ENCODE results near the gene AURKA.

DNA sequence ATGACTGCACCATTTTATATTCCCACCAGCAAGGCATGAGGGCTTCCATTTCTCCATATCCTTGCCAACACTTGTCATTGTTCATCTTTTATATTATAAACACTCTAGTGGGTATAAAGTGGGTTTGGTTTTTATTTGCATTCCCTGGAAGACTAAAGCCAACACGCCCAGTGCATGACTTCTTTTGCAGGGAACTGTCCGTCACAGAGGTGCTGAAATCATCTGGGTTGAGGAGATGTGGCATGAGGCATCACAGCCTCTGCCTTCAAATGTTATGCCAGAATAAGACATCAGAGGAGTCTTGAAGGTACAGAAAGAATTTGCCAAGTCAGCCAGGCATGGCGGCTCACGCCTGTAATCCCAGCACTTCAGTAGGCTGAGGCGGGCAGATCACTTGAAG lies 63.2 kb downstream of the AURKA start:
- TF ChIP-seq, protein P1, sequence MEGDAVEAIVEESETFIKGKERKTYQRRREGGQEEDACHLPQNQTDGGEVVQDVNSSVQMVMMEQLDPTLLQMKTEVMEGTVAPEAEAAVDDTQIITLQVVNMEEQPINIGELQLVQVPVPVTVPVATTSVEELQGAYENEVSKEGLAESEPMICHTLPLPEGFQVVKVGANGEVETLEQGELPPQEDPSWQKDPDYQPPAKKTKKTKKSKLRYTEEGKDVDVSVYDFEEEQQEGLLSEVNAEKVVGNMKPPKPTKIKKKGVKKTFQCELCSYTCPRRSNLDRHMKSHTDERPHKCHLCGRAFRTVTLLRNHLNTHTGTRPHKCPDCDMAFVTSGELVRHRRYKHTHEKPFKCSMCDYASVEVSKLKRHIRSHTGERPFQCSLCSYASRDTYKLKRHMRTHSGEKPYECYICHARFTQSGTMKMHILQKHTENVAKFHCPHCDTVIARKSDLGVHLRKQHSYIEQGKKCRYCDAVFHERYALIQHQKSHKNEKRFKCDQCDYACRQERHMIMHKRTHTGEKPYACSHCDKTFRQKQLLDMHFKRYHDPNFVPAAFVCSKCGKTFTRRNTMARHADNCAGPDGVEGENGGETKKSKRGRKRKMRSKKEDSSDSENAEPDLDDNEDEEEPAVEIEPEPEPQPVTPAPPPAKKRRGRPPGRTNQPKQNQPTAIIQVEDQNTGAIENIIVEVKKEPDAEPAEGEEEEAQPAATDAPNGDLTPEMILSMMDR (IDR thresholded peaks at IDR 0.05; ENCODE audit: low read depth, low read length, missing input control): no peak
- TF ChIP-seq, protein P2, sequence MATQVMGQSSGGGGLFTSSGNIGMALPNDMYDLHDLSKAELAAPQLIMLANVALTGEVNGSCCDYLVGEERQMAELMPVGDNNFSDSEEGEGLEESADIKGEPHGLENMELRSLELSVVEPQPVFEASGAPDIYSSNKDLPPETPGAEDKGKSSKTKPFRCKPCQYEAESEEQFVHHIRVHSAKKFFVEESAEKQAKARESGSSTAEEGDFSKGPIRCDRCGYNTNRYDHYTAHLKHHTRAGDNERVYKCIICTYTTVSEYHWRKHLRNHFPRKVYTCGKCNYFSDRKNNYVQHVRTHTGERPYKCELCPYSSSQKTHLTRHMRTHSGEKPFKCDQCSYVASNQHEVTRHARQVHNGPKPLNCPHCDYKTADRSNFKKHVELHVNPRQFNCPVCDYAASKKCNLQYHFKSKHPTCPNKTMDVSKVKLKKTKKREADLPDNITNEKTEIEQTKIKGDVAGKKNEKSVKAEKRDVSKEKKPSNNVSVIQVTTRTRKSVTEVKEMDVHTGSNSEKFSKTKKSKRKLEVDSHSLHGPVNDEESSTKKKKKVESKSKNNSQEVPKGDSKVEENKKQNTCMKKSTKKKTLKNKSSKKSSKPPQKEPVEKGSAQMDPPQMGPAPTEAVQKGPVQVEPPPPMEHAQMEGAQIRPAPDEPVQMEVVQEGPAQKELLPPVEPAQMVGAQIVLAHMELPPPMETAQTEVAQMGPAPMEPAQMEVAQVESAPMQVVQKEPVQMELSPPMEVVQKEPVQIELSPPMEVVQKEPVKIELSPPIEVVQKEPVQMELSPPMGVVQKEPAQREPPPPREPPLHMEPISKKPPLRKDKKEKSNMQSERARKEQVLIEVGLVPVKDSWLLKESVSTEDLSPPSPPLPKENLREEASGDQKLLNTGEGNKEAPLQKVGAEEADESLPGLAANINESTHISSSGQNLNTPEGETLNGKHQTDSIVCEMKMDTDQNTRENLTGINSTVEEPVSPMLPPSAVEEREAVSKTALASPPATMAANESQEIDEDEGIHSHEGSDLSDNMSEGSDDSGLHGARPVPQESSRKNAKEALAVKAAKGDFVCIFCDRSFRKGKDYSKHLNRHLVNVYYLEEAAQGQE (IDR thresholded peaks at IDR 0.05): peak; percentile 99
- TF ChIP-seq YY1 (IDR thresholded peaks at IDR 0.05) (no peak), GABPA (IDR thresholded peaks at IDR 0.05 in 1 of 2, conservative IDR thresholded peaks at IDR 0.05 in 1 of 2) (no peak), FOXA1 (IDR thresholded peaks at IDR 0.05) (no peak), SP1 (IDR thresholded peaks at IDR 0.05) (no peak), TAF1 (conservative IDR thresholded peaks at IDR 0.05) (no peak), EGR1 (IDR thresholded peaks at IDR 0.05; ENCODE audit: low read depth in 2 of 2) (no peak)
- TF ChIP-seq, protein P3, sequence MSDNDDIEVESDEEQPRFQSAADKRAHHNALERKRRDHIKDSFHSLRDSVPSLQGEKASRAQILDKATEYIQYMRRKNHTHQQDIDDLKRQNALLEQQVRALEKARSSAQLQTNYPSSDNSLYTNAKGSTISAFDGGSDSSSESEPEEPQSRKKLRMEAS (IDR thresholded peaks at IDR 0.05): no peak
- TF ChIP-seq, protein P4, sequence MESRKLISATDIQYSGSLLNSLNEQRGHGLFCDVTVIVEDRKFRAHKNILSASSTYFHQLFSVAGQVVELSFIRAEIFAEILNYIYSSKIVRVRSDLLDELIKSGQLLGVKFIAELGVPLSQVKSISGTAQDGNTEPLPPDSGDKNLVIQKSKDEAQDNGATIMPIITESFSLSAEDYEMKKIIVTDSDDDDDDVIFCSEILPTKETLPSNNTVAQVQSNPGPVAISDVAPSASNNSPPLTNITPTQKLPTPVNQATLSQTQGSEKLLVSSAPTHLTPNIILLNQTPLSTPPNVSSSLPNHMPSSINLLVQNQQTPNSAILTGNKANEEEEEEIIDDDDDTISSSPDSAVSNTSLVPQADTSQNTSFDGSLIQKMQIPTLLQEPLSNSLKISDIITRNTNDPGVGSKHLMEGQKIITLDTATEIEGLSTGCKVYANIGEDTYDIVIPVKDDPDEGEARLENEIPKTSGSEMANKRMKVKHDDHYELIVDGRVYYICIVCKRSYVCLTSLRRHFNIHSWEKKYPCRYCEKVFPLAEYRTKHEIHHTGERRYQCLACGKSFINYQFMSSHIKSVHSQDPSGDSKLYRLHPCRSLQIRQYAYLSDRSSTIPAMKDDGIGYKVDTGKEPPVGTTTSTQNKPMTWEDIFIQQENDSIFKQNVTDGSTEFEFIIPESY (IDR thresholded peaks at IDR 0.05): no peak
- TF ChIP-seq, protein P5, sequence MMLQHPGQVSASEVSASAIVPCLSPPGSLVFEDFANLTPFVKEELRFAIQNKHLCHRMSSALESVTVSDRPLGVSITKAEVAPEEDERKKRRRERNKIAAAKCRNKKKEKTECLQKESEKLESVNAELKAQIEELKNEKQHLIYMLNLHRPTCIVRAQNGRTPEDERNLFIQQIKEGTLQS (IDR thresholded peaks at IDR 0.05): no peak

All from liver (tissue), 3 donors.